Common myeloid progenitor, CD34-positive (primary cell): Measurements from ENCODE around the gene NPRL2.
A peak's percentile ranks its signal among the peaks of the same experiment; 100 is the strongest.

Experiments used
- CTCF ChIA-PET: fragments of 350-600 bp; sonication (Branson Sonifier 250); formaldehyde crosslinking; loops from one replicate; lab custom pipeline; 2021; ENCODE audit warnings: antibody characterized with exemption; lab: Charles Lee
- POLR2A ChIA-PET: fragments of 350-600 bp; sonication (Branson Sonifier 250); formaldehyde crosslinking; loops from one replicate; lab custom pipeline; 2021; ENCODE audit warnings: antibody characterized with exemption; lab: Charles Lee
- DNase-seq, 3 donors: peaks; one replicate each; pipeline versions ENCODE4 v3.0.0 to v3.0.0-alpha.2; 2013
- H3K27ac ChIP-seq, 2 experiments: 1 replicate in 1 of 2; 2 replicates in 1 of 2; pipeline ENCODE4 v1.7.0; 2013; ENCODE audit warnings: inconsistent platforms in 2 of 2, low read length in 2 of 2, mild to moderate bottlenecking in 2 of 2, low read depth in 1 of 2, moderate library complexity in 1 of 2; ENCODE audit not compliant: severe bottlenecking in 2 of 2, insufficient read depth in 1 of 2, poor library complexity in 1 of 2
- H3K27me3 ChIP-seq, 5 experiments: replicated peaks in 2 of 5; 1 replicate in 3 of 5; 2 replicates in 2 of 5; pipeline versions ENCODE4 v1.6.1 to v1.7.0; 2013; ENCODE audit warnings: low read length in 4 of 5, mild to moderate bottlenecking in 2 of 5, moderate library complexity in 2 of 5, inconsistent platforms in 1 of 5; ENCODE audit not compliant: insufficient read depth in 5 of 5, control insufficient read depth in 4 of 5
- H3K36me3 ChIP-seq, 4 experiments: 1 replicate in 2 of 4; 2 replicates in 2 of 4; pipeline versions ENCODE4 v1.6.1 to v1.7.0; 2013; ENCODE audit warnings: low read length in 3 of 4, control low read depth in 1 of 4, mild to moderate bottlenecking in 1 of 4; ENCODE audit not compliant: control insufficient read depth in 4 of 4, insufficient read depth in 4 of 4
- H3K4me1 ChIP-seq, 4 experiments: 1 replicate in 3 of 4; 2 replicates in 1 of 4; pipeline versions ENCODE4 v1.6.1 to v1.7.1; 2013; ENCODE audit warnings: low read length in 3 of 4, mild to moderate bottlenecking in 3 of 4, control low read depth in 1 of 4, inconsistent platforms in 1 of 4, moderate library complexity in 1 of 4; ENCODE audit not compliant: control insufficient read depth in 4 of 4, insufficient read depth in 4 of 4; ENCODE audit errors: control extremely low read depth in 1 of 4
- H3K4me3 ChIP-seq, 7 experiments: 1 replicate in 4 of 7; 2 replicates in 3 of 7; pipeline versions ENCODE4 v1.5.1 to v1.7.0; 2013; ENCODE audit warnings: mild to moderate bottlenecking in 7 of 7, low read length in 6 of 7, moderate library complexity in 6 of 7, inconsistent platforms in 2 of 7, low read depth in 2 of 7, control low read depth in 1 of 7; ENCODE audit not compliant: insufficient read depth in 4 of 7, control insufficient read depth in 1 of 7; ENCODE audit errors: extremely low read depth in 1 of 7
- H3K9me3 ChIP-seq, 5 experiments: 1 replicate in 4 of 5; 2 replicates in 1 of 5; pipeline versions ENCODE4 v1.6.1 to v1.7.1; 2013; ENCODE audit warnings: low read length in 4 of 5, mild to moderate bottlenecking in 2 of 5, inconsistent platforms in 1 of 5, low read depth in 1 of 5, moderate library complexity in 1 of 5; ENCODE audit not compliant: control insufficient read depth in 4 of 5, insufficient read depth in 2 of 5; ENCODE audit errors: control extremely low read depth in 1 of 5
- WGBS: methylation state at CpG from one replicate; pipeline ENCODE4 v1.1.5; 2013; ENCODE audit not compliant: insufficient coverage; 5-methylcytosine and 5-hydroxymethylcytosine counted together

Gene NPRL2

DNA sequence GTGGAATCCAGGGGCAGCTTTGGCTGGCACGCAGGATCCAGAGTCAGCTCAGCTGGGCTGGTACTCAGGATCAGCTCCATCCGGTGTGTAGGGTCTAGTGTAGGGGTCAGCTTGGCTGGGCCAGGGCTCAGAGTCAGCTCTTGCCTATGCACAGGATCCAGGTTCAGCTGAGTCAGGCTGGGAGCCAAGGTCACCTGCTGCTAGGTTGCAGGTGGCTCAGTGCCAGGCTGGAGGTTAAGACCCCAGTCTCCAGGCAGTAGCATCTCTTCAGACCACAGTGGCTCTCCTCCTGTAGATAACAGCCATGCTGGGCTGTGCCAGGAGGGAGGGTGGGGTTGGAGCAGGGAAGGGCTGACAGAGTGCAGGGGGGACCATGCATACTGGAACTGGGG lies 53.2 kb downstream of the NPRL2 start:
- 100% methylated on average over 2 of the region's 2 CpGs for WGBS
- Histone ChIP-seq H3K4me1 (peaks cover 7 to 39% (median 39%) of the 10 kb centered on the region in 4 experiments), H3K4me3 (peak overlapping the region in 2 of 7 experiments; percentile 83 to 98), H3K27me3 (no peaks in the 10 kb centered on the region), H3K36me3 (peaks cover 0 to 22% (median 9%) of the 10 kb centered on the region in 4 experiments), H3K27ac (peak overlapping the region in 1 of 2 experiments; percentile 86), H3K9me3 (no peaks in the 10 kb centered on the region)
- ChIA-PET POLR2A (interaction anchor here (0.7 kb wide), 1 partner anchor 93 kb away, joined by 3 read pairs; no protein-coding TSS in a partner anchor), CTCF (interaction anchor here (0.6 to 5.5 kb wide), 9 partner anchors 9 to 72 kb away, joined by 3 to 46 read pairs (median 4); partner anchors contain the start of gene HYAL2)
- no peak for DNase-seq
